ENCODE measurements around the gene UPK1A. TPM values are rescaled to one million over a fixed set of nuclear protein-coding genes. Genes with fewer than 3 reads are reported as not detected.

The UPK1A gene
- total RNA-seq, 2 donors from 2014 or later, result 0.37 to 0.46 TPM

- no peaks in the 10 kb centered on the region for H3K27me3 ChIP-seq (ENCODE audit: control insufficient read depth, insufficient read depth, low read length, poor library complexity, severe bottlenecking)
- H3K27ac ChIP-seq (ENCODE audit: low read depth, low read length), result peak overlapping the region; percentile 5
- Mint-ChIP-seq H3K9me3 (no peaks in the 10 kb centered on the region), H3K4me3 (peak overlapping the region; percentile 63), H3K4me1 (peaks cover 18% of the 10 kb centered on the region), H3K27me3 (ENCODE audit: insufficient read depth) (peaks cover 6% of the 10 kb centered on the region), H3K27ac (peak overlapping the region; percentile 82), H3K36me3 (ENCODE audit: low read depth) (no peaks in the 10 kb centered on the region)
- H3K4me3 ChIP-seq (ENCODE audit: low read length), result peak overlapping the region; percentile 79
- H3K9me3 ChIP-seq (ENCODE audit: control insufficient read depth, low read length), result no peaks in the 10 kb centered on the region
- H3K9ac ChIP-seq (ENCODE audit: extremely low read depth, low read length, poor library complexity, severe bottlenecking), result peak overlapping the region; percentile 15
- DNase-seq, result peak; percentile 95
- peaks cover under 1% of the 10 kb centered on the region for H3K36me3 ChIP-seq (ENCODE audit: control insufficient read depth, insufficient read depth, low read length)
- H3K4me1 ChIP-seq (ENCODE audit: control insufficient read depth, insufficient read depth, low read length), result no peaks in the 10 kb centered on the region
- WGBS, 2 experiments (ENCODE audit: insufficient coverage in 1 of 2, insufficient read length in 1 of 2), result 2 to 3% methylated on average over 27 to 69 of the region's 69 CpGs
- TF ChIP-seq CTCF (conservative IDR thresholded peaks at IDR 0.05), result peak; percentile 14
Observed at GRCh38 chr19:35643255-35644205, 22.8 kb upstream of the UPK1A start.

- H3K27ac Mint-ChIP-seq, result peak overlapping the region; percentile 92
- TF ChIP-seq CTCF (conservative IDR thresholded peaks at IDR 0.05), result no peak
- peak; percentile 99 for DNase-seq
- no peaks in the 10 kb centered on the region for H3K4me1 ChIP-seq (ENCODE audit: control insufficient read depth, insufficient read depth, low read length)
- H3K27ac ChIP-seq (ENCODE audit: low read depth, low read length), result peak overlapping the region; percentile 27
- peaks cover 17% of the 10 kb centered on the region for H3K4me1 Mint-ChIP-seq
- H3K9me3 Mint-ChIP-seq, result no peaks in the 10 kb centered on the region
- 1 to 2% methylated on average over 29 to 60 of the region's 60 CpGs for WGBS, 2 experiments (ENCODE audit: insufficient coverage in 1 of 2, insufficient read length in 1 of 2)
- no peaks in the 10 kb centered on the region for H3K9me3 ChIP-seq (ENCODE audit: control insufficient read depth, low read length)
- peak overlapping the region; percentile 79 for H3K4me3 ChIP-seq (ENCODE audit: low read length)
- no peaks in the 10 kb centered on the region for H3K36me3 ChIP-seq (ENCODE audit: control insufficient read depth, insufficient read depth, low read length)
- peaks cover 6% of the 10 kb centered on the region for H3K27me3 Mint-ChIP-seq (ENCODE audit: insufficient read depth)
- H3K36me3 Mint-ChIP-seq (ENCODE audit: low read depth), result no peaks in the 10 kb centered on the region
- no peaks in the 10 kb centered on the region for H3K27me3 ChIP-seq (ENCODE audit: control insufficient read depth, insufficient read depth, low read length, poor library complexity, severe bottlenecking)
- H3K4me3 Mint-ChIP-seq, result peak overlapping the region; percentile 63
- no peak overlapping the region for H3K9ac ChIP-seq (ENCODE audit: extremely low read depth, low read length, poor library complexity, severe bottlenecking)
Observed at GRCh38 chr19:35644206-35644986, 21.9 kb upstream of the UPK1A start.

GRCh38 chr19:35644987-35645679, 21.2 kb upstream of the UPK1A start:
- H3K36me3 Mint-ChIP-seq (ENCODE audit: low read depth), result peaks cover under 1% of the 10 kb centered on the region
- no peaks in the 10 kb centered on the region for H3K9me3 ChIP-seq (ENCODE audit: control insufficient read depth, low read length)
- peaks cover 17% of the 10 kb centered on the region for H3K4me1 Mint-ChIP-seq
- H3K4me3 ChIP-seq (ENCODE audit: low read length), result peak overlapping the region; percentile 79
- H3K36me3 ChIP-seq (ENCODE audit: control insufficient read depth, insufficient read depth, low read length), result peaks cover 5% of the 10 kb centered on the region
- peak overlapping the region; percentile 92 for H3K27ac Mint-ChIP-seq
- H3K4me3 Mint-ChIP-seq, result peak overlapping the region; percentile 63
- DNase-seq, result peak; percentile 98
- H3K9ac ChIP-seq (ENCODE audit: extremely low read depth, low read length, poor library complexity, severe bottlenecking), result no peak overlapping the region
- no peak for TF ChIP-seq CTCF (conservative IDR thresholded peaks at IDR 0.05)
- no peaks in the 10 kb centered on the region for H3K9me3 Mint-ChIP-seq
- no peaks in the 10 kb centered on the region for H3K27me3 ChIP-seq (ENCODE audit: control insufficient read depth, insufficient read depth, low read length, poor library complexity, severe bottlenecking)
- H3K27me3 Mint-ChIP-seq (ENCODE audit: insufficient read depth), result peaks cover 6% of the 10 kb centered on the region
- no peaks in the 10 kb centered on the region for H3K4me1 ChIP-seq (ENCODE audit: control insufficient read depth, insufficient read depth, low read length)
- WGBS, 2 experiments (ENCODE audit: insufficient coverage in 1 of 2, insufficient read length in 1 of 2), result 17 to 27% methylated on average over 15 to 20 of the region's 20 CpGs
- H3K27ac ChIP-seq (ENCODE audit: low read depth, low read length), result peak overlapping the region; percentile 27

Measured in endodermal cell (in vitro differentiated cells).